Measurements from ENCODE around the gene NDUFS8. TPM values are rescaled to one million over a fixed set of nuclear protein-coding genes. Genes with fewer than 3 reads are reported as not detected.
A peak's percentile ranks its signal among the peaks of the same experiment; 100 is the strongest.

The NDUFS8 gene
- total and polyA plus RNA-seq, 10 of the 15 experiments (the other 5 are each of a cell fraction or from before 2014, with no cell fraction given) = 17.6 to 308 (median 120) TPM

- TF ChIP-seq ZNF207 (IDR thresholded peaks at IDR 0.05; ENCODE audit: borderline replicate concordance) (peak; percentile 59; the same call in 1 of the 2 replicates), MXI1 (IDR thresholded peaks at IDR 0.05; ENCODE audit: low read depth, low read length) (peak; percentile 79), IKZF2 (IDR thresholded peaks at IDR 0.05) (no peak), SKIL (IDR thresholded peaks at IDR 0.05; ENCODE audit: low read depth, poor library complexity, severe bottlenecking) (no peak), POLR2AphosphoS5 (IDR thresholded peaks at IDR 0.05; ENCODE audit: low read length) (peak; percentile 65; the same call in 1 of the 2 replicates), IRF5 (IDR thresholded peaks at IDR 0.05; ENCODE audit: borderline replicate concordance) (no peak), HCFC1 (IDR thresholded peaks at IDR 0.05; ENCODE audit: low read length) (no peak), POLR2AphosphoS2 (IDR thresholded peaks at IDR 0.05; ENCODE audit: low read depth, low read length) (no peak), DPF2 (IDR thresholded peaks at IDR 0.05) (peak; percentile 24; the same call in 1 of the 2 replicates), JUNB (IDR thresholded peaks at IDR 0.05) (no peak), ATF7 (IDR thresholded peaks at IDR 0.05; ENCODE audit: low read depth) (no peak), CEBPB (IDR thresholded peaks at IDR 0.05; ENCODE audit: borderline replicate concordance in 1 of 2, low read depth in 2 of 2, low read length in 2 of 2) (no peak), MEF2B (IDR thresholded peaks at IDR 0.05; ENCODE audit: partially characterized antibody, poor library complexity, severe bottlenecking) (peak; percentile 11), MAX (IDR thresholded peaks at IDR 0.05; ENCODE audit: low read depth, low read length) (peak; percentile 75; the same call in 1 of the 2 replicates), YBX1 (IDR thresholded peaks at IDR 0.05) (no peak), ASH2L (IDR thresholded peaks at IDR 0.05; ENCODE audit: borderline replicate concordance, low read depth) (no peak), ZBTB40 (IDR thresholded peaks at IDR 0.05; ENCODE audit: borderline replicate concordance) (peak; percentile 25; the same call in 1 of the 2 replicates), ZBTB11 (CRISPR knock-in tag; IDR thresholded peaks at IDR 0.05) (no peak), MTA2 (IDR thresholded peaks at IDR 0.05; ENCODE audit: low read depth) (no peak)
These were observed 26.5 kb upstream of the NDUFS8 start, which contains the start of gene UNC93B1 (continued) for GRCh38 chr11:68003846-68004550.

Data from GM12878 (cell line).